Uterus (tissue), 4 donors: ENCODE results near the gene CPEB3. TPM values are rescaled to one million over a fixed set of nuclear protein-coding genes. Genes with fewer than 3 reads are reported as not detected.

Experiments used
- DNase-seq, 2 donors: peaks; one replicate each; pipeline ENCODE4 v3.0.0-alpha.2; 2019 to 2020
- H3K27ac ChIP-seq, 2 donors: fragments of 200-600 bp; sonication (generic); 1 replicate in 1 of 2; 2 replicates in 1 of 2; pipeline ENCODE4 v1.5.1; 2016 to 2018
- H3K27me3 ChIP-seq, 2 donors: fragments of 200-600 bp; sonication (generic); one replicate each; pipeline ENCODE4 v1.5.1; 2018 to 2019; ENCODE audit warnings: control low read depth in 1 of 2
- H3K36me3 ChIP-seq, 2 donors: fragments of 200-600 bp; sonication (generic); one replicate each; pipeline ENCODE4 v1.5.1; 2019; ENCODE audit warnings: control low read depth in 1 of 2
- H3K4me1 ChIP-seq, 2 donors: fragments of 200-600 bp; sonication (generic); one replicate each; pipeline ENCODE4 v1.5.1; 2018 to 2019; ENCODE audit warnings: control low read depth in 1 of 2
- H3K4me3 ChIP-seq, 2 donors: fragments of 200-600 bp; sonication (generic); 1 replicate in 1 of 2; 2 replicates in 1 of 2; pipeline ENCODE4 v1.5.1; 2018 to 2019; ENCODE audit warnings: mild to moderate bottlenecking in 1 of 2
- H3K9me3 ChIP-seq, 2 donors: fragments of 200-600 bp; sonication (generic); one replicate each; pipeline ENCODE4 v1.5.1; 2019; ENCODE audit warnings: control low read depth in 1 of 2
- CTCF ChIP-seq, 4 experiments: fragments of 200-600 bp in 2 of 4; fragments of 450-650 bp in 2 of 4; sonication (generic) in 2 of 4; IDR thresholded peaks; one replicate each; pipeline ENCODE4 v1.5.1; 2016 to 2019; ENCODE audit warnings: antibody characterized with exemption in 4 of 4, mild to moderate bottlenecking in 2 of 4, moderate library complexity in 1 of 4
- POLR2A ChIP-seq, 2 donors: fragments of 450-650 bp; IDR thresholded peaks; one replicate each; pipeline ENCODE4 v1.6.1; 2016; ENCODE audit warnings: antibody characterized with exemption in 2 of 2, mild to moderate bottlenecking in 1 of 2, moderate library complexity in 1 of 2
- intact Hi-C: fragments of 100-400 bp; cut with DNase I; formaldehyde crosslinking; loops from one replicate; pipeline ENCODE4 v1.15.1; 2023; ENCODE audit warnings: low total_unique reads
- total RNA-seq, 4 donors: library from RNA; depleted of rRNA in 3 of 4; stranded (reverse); fragments of >200 nt in 3 of 4; gene quantifications; one replicate each; pipeline versions ENCODE4 v1.1.0 to v1.2.4, GENCODE V29; 2014 to 2023
- donor health status: DM: yes; HTN: yes; CAD: no.

The CPEB3 gene
- total RNA-seq, 4 donors from 2014 or later, result 2.6 to 5.4 (median 3.7) TPM

DNA sequence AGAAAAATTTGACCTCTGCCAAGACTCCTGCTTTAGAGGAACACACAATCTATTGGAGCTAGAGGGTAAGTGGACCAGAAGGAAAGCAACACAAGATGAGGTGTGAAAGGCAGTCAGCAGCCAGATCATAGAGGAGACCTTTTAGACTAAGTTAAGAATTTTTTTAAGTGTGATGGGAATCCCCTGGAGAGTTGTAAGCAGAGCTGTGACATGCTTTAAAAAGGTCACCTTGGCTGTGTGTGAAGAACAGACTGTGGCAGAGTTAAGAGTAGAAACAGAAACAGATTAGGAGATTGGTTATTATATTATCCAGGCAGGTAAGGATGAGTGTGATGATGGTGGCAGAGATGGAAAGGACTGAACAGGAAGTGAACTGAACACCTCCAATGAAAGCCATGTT is 23.5 kb downstream of the CPEB3 start:
- intact Hi-C loops, result no loop called here
- Histone ChIP-seq H3K36me3 (no peaks in the 10 kb centered on the region), H3K9me3 (no peaks in the 10 kb centered on the region), H3K27me3 (no peaks in the 10 kb centered on the region), H3K4me3 (no peak overlapping the region), H3K27ac (no peak overlapping the region), H3K4me1 (no peaks in the 10 kb centered on the region)
- no peak for DNase-seq
- TF ChIP-seq CTCF (IDR thresholded peaks at IDR 0.05) (no peak), POLR2A (IDR thresholded peaks at IDR 0.05) (no peak)

DNA sequence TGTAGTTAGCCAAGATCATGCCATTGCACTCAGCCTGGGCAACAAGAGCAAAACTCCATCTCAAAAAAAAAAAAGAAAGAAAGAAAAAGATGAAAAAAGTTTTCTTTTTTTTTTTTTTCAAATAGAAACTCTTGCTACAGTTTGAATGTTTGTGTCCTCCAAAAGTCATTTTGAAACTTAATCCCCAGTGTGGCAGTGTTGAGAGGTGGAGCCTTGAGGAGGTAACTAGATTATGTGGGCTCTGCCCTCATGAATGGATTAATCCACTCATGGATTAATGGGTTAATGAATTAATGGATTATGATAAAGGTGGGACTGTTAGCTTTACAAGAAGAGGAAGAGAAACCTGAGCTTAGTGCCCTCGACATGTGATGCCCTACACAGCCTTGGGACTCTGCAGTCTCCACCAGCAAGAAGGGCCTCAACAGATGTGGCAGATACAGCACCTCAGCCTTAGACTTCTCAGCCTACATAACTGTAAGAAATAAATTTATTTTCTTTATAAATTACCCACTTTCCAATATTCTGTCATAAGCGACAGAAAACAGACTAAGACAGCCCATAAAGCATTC is 25.1 kb downstream of the CPEB3 start:
- no peak for DNase-seq
- no peaks in the 10 kb centered on the region for H3K4me1 ChIP-seq
- H3K4me3 ChIP-seq, result no peak overlapping the region
- intact Hi-C loops, result no loop called here
- no peaks in the 10 kb centered on the region for H3K9me3 ChIP-seq
- H3K27me3 ChIP-seq, result no peaks in the 10 kb centered on the region
- H3K36me3 ChIP-seq, result no peaks in the 10 kb centered on the region
- TF ChIP-seq CTCF (IDR thresholded peaks at IDR 0.05) (no peak), POLR2A (IDR thresholded peaks at IDR 0.05) (no peak)
- H3K27ac ChIP-seq, result no peak overlapping the region

DNA sequence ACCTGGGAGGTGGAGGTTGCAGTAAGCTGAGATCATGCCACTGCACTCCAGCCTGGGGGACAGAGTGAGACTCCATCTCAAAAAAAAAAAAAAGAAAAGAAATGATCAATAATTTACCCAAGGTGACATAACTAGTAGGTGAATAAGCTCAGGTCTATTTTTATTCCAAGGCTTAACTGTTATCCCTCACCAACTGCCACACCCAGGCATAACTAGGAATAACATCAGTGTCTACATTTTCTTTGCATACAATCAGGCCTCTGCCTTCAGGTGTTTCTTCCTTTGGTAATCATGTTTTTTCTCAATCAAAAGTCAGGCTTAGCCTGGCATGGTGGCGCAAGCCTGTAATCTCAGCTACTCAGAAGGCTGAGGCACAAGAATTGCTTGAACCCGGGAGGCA is 26.6 kb downstream of the CPEB3 start:
- Histone ChIP-seq H3K27me3 (no peaks in the 10 kb centered on the region), H3K27ac (no peak overlapping the region), H3K9me3 (no peaks in the 10 kb centered on the region), H3K4me3 (no peak overlapping the region), H3K36me3 (no peaks in the 10 kb centered on the region), H3K4me1 (no peaks in the 10 kb centered on the region)
- intact Hi-C loops, result no loop called here
- TF ChIP-seq POLR2A (IDR thresholded peaks at IDR 0.05), result no peak
- TF ChIP-seq CTCF (IDR thresholded peaks at IDR 0.05), result no peak
- DNase-seq, result no peak

GRCh38 chr10:92263396-92263795 is 27.5 kb downstream of the CPEB3 start:
- Histone ChIP-seq H3K36me3 (no peaks in the 10 kb centered on the region), H3K9me3 (no peaks in the 10 kb centered on the region), H3K4me1 (no peaks in the 10 kb centered on the region), H3K27me3 (no peaks in the 10 kb centered on the region), H3K4me3 (no peak overlapping the region), H3K27ac (no peak overlapping the region)
- DNase-seq, result no peak
- intact Hi-C loops, result no loop called here
- no peak for TF ChIP-seq POLR2A (IDR thresholded peaks at IDR 0.05)
- TF ChIP-seq CTCF (IDR thresholded peaks at IDR 0.05), result no peak

DNA sequence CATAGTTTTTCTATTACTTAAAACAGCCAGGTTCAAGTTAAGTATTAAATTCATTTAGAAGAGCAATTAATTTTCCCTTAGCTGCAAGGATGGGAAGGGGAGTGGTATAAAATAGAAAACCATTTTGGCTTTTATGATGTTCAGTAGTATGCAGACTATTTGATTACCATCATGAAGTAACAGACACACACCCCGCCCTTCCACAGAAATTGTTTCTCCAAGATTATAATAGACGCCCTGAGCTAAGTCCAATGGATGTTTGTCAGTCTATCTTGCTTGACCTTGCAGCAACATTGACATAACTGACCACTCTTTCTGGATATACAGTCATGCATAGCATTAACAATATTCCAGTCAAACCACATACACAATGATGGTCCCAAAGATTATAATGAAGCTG is 42.3 kb downstream of the CPEB3 start:
- no peak for TF ChIP-seq POLR2A (IDR thresholded peaks at IDR 0.05)
- no peak for TF ChIP-seq CTCF (IDR thresholded peaks at IDR 0.05)
- Histone ChIP-seq H3K4me3 (no peak overlapping the region), H3K9me3 (no peaks in the 10 kb centered on the region), H3K27ac (no peak overlapping the region), H3K27me3 (no peaks in the 10 kb centered on the region), H3K4me1 (no peaks in the 10 kb centered on the region), H3K36me3 (no peaks in the 10 kb centered on the region)
- intact Hi-C loops, result no loop called here
- DNase-seq, result no peak
